AG09309 (cell line): ENCODE measurements around the gene FAM200B.

Source experiments
- DNase-seq: peaks from one replicate; pipeline ENCODE4 v3.0.0-alpha.2; 2010; ENCODE audit warnings: low read depth
- H3K4me3 ChIP-seq: 2 replicates; pipeline ENCODE4 v1.5.1; 2011; ENCODE audit warnings: mild to moderate bottlenecking, low read depth, low read length, moderate library complexity; ENCODE audit not compliant: control insufficient read depth
- TF ChIP-seq, protein P1 (sequence below): IDR thresholded peaks from 2 replicates; pipeline ENCODE4 v1.5.1; 2011; ENCODE audit warnings: mild to moderate bottlenecking, low read depth, low read length, inconsistent platforms; ENCODE audit not compliant: insufficient read depth, control insufficient read depth; ENCODE audit errors: missing control alignments

Gene FAM200B

DNA sequence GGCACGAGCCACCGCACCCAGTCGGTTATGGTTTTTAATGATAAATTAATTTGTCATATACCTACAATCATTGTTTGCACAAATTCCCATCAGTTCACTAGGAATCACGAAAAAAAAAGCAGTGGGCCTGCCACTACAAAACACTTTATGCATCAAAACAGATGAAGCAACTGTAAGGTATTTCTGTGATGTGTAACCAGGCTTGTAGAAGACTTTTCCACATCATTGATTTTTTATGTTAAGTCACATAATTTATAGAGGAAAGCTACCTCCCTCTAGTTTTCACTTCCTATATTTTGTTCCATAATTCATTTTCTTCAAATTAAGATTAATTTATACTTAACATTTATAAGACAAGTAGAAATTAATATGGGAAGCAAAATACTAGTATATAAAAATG lies 6.7 kb upstream of the FAM200B start:
- no peak for DNase-seq
- H3K4me3 ChIP-seq, result no peak overlapping the region
- TF ChIP-seq, protein P1, sequence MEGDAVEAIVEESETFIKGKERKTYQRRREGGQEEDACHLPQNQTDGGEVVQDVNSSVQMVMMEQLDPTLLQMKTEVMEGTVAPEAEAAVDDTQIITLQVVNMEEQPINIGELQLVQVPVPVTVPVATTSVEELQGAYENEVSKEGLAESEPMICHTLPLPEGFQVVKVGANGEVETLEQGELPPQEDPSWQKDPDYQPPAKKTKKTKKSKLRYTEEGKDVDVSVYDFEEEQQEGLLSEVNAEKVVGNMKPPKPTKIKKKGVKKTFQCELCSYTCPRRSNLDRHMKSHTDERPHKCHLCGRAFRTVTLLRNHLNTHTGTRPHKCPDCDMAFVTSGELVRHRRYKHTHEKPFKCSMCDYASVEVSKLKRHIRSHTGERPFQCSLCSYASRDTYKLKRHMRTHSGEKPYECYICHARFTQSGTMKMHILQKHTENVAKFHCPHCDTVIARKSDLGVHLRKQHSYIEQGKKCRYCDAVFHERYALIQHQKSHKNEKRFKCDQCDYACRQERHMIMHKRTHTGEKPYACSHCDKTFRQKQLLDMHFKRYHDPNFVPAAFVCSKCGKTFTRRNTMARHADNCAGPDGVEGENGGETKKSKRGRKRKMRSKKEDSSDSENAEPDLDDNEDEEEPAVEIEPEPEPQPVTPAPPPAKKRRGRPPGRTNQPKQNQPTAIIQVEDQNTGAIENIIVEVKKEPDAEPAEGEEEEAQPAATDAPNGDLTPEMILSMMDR, result no peak

DNA sequence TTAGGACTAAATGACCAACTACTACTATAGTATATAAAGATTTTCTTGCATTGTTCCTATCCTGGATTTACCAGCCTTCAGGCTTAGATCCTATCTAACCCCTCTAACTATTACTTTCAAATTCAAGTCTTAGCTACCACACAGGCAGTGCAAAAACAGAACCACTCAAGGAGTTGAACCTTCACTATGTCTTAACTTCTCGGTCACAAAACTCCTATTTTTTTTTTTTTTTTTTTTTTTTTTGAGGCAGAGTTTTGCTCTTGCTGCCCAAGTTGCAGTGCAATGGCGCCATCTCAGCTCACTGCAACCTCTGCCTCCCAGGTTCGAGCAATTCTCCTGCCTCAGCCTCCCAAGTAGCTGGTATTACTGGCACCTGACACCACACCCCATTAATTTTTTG lies 6.3 kb upstream of the FAM200B start:
- DNase-seq, result no peak
- TF ChIP-seq, protein P1, result no peak
- no peak overlapping the region for H3K4me3 ChIP-seq

DNA sequence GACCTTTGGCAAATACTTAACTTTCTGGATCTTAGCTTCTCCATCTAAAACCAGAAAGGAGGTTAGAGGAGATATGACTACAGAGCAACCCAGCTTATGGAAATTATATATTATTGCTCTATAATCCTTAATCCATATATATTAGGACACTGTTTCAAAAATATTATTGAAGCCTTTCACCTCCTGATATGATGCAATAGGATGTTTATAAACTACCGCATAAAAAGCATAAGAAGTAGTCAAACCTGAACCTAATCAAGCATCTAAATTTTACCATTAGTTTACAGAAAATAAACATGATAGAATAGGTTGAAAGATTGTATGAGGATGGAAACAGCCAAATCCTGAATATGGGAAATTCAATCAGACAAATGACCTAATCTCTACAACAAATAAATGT lies 5.6 kb upstream of the FAM200B start:
- no peak overlapping the region for H3K4me3 ChIP-seq
- DNase-seq, result no peak
- TF ChIP-seq, protein P1, result no peak

DNA sequence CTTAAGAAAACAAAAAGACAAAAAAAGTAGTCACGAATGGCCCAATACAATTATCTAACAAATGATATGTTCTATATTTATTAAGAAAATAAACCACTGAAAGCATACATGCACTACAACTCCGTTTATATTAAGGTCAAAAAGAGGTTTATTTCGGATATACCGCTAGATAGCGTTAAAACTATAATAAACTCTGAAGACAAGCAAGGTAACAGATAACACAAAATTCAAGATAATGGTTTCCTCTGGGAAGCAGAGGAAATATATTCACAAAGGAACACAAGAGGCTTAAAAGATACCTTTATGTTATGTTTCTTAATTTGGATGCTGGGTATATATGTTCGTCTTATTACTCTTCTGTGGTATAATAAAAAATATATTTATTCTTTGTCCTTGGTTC lies 4.7 kb upstream of the FAM200B start:
- no peak overlapping the region for H3K4me3 ChIP-seq
- DNase-seq, result no peak
- TF ChIP-seq, protein P1, result no peak

DNA sequence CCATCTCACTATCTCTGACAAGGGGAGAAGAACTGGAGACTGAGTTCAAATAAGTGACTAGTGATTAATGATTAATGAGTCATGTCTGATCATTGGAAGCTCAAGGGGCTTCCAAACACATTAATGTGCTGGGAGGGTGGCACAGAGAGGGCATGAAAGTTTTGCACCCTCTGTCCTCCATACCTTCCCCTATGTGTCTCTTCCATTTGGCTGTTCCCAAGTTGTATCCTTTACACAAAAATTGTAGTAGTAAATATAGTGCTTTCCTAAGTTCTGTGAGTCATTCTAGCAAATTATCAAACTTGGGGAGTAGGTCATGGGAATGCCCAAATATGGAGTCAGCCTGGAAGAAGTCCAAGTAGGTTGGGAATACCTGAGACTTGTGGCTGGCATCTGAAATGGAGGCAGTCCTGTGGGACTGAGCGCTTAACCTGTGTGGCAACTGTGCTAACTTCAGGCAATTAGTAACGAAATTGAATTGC lies 4.1 kb upstream of the FAM200B start:
- no peak overlapping the region for H3K4me3 ChIP-seq
- DNase-seq, result no peak
- TF ChIP-seq, protein P1, result no peak

DNA sequence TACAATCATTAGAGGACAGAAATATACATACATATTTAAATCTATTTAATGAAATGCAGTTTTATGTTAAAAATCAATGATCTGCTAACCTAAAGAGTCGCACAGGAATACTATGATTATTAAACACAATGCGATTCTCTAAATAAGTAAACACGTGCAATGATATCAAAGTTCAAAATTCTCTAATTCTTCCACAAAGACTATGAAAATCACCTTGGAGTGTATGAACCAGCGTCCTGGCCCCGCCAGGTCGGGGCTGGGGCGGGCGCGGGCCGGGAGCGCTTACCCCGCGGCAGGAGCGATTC lies 608 bp upstream of the FAM200B start:
- TF ChIP-seq, protein P1, result no peak
- H3K4me3 ChIP-seq, result peak overlapping the region; percentile 86
- DNase-seq, result no peak
